T-helper 17 cell (primary cell): Measurements from ENCODE around the gene FRMD4A. TPM values are rescaled to one million over a fixed set of nuclear protein-coding genes. Genes with fewer than 3 reads are reported as not detected.

Source experiments
- ATAC-seq: fragments of 150-1000 bp; cut with Tn5 transposase; 2 replicates; pipeline ENCODE4 v1.10.0; 2021; ENCODE audit warnings: mild to moderate bottlenecking, moderate library complexity
- DNase-seq, 3 donors: peaks; one replicate each; pipeline versions ENCODE4 v3.0.0 to v3.0.0-alpha.2; 2020 to 2021
- H3K9me3 ChIP-seq: one replicate; pipeline ENCODE4 v1.7.0; 2013; ENCODE audit warnings: low read length, mild to moderate bottlenecking; ENCODE audit not compliant: control insufficient read depth, poor library complexity, severe bottlenecking
- H3K27ac Mint-ChIP-seq: one replicate; pipeline ENCODE4 v1.8.0; 2022; ENCODE audit warnings: mild to moderate bottlenecking, moderate library complexity, mixed read lengths
- H3K27me3 Mint-ChIP-seq: one replicate; pipeline ENCODE4 v1.8.0; 2022; ENCODE audit warnings: mixed read lengths
- H3K36me3 Mint-ChIP-seq: one replicate; pipeline ENCODE4 v1.8.0; 2022; ENCODE audit warnings: low read depth, mixed read lengths
- H3K4me1 Mint-ChIP-seq: one replicate; pipeline ENCODE4 v1.8.0; 2022; ENCODE audit warnings: mild to moderate bottlenecking, mixed read lengths
- H3K4me3 Mint-ChIP-seq: one replicate; pipeline ENCODE4 v1.8.0; 2022; ENCODE audit warnings: mild to moderate bottlenecking, moderate library complexity, mixed read lengths
- total RNA-seq, 4 donors: library from RNA in 2 of 4; stranded (reverse) in 2 of 4; gene quantifications; one replicate each; pipeline ENCODE4 v1.2.3 and lab custom pipeline; 2022 to 2026

FRMD4A gene
- total RNA-seq, 2 donors from 2014 or later, result 1.3 to 2.7 TPM

DNA sequence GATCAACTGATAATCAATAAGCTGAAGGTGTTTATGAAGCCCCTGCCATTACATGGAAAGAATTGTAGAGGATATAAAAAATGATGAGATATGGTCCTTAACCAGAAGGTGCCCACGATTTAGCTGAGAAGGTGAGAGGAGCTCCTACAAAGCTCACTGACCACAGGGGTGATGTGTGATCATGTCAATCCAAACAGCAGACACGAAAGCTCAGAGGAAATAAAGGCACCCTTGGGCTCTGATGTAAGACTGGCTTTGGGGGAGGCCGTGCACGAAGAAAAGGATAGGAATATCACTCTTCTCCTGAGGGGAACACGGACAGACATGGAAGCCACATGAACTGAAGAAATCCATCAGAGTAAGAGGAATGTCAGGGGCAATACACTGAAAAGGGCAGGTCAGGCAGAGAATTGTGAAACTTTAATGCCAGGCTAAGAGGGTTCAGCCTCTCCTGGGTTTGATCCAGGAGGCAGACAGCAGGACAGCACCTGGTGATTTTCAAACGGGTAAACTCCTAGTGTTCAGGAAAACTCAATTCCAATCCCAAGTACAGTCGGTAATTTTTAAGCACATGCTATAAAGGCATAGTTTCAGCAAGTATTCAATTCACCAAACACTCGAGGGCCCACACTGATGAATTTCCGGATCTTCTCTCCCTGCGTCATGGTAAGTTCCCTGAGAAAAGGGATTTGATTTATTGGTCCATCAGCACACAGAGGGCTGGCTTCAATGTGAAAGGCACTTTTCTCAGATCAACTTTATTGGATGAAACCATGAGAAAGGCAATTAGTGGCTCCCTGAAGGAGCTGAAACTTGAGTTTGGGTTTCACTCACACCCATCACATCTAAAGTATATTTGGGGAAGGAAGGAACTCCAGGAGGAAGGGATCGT lies 580.2 kb downstream of the FRMD4A start:
- Mint-ChIP-seq H3K27ac (no peak overlapping the region), H3K4me3 (no peak overlapping the region), H3K27me3 (peaks cover 16% of the 10 kb centered on the region), H3K4me1 (peaks cover 5% of the 10 kb centered on the region), H3K36me3 (peaks cover 2% of the 10 kb centered on the region)
- ATAC-seq (no peak), DNase-seq (no peak)
- H3K9me3 ChIP-seq, result no peaks in the 10 kb centered on the region

DNA sequence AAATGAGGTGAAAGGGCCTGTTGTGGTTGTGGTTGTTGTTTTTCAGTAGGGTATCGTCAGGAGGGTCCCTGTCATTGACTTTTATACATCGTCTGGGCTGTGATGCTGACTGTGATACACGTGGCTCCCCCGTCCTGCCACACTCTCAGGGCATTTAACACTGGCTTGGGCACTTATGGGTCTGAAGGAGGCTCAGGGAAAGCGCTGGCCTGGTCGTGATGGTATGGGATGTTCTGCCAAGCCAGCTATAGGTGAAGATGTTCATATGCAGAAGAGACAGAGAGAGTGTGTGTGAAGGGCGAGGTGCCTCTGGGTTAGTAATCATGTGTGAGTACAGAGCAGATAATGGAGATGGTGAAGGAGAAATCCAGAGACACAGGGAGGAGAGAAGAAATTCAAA lies 585.5 kb downstream of the FRMD4A start:
- H3K9me3 ChIP-seq, result no peaks in the 10 kb centered on the region
- Mint-ChIP-seq H3K27me3 (peaks cover 48% of the 10 kb centered on the region), H3K27ac (peak overlapping the region; percentile 22), H3K36me3 (peaks cover 8% of the 10 kb centered on the region), H3K4me1 (peaks cover 8% of the 10 kb centered on the region), H3K4me3 (no peak overlapping the region)
- DNase-seq (no peak), ATAC-seq (no peak)

DNA sequence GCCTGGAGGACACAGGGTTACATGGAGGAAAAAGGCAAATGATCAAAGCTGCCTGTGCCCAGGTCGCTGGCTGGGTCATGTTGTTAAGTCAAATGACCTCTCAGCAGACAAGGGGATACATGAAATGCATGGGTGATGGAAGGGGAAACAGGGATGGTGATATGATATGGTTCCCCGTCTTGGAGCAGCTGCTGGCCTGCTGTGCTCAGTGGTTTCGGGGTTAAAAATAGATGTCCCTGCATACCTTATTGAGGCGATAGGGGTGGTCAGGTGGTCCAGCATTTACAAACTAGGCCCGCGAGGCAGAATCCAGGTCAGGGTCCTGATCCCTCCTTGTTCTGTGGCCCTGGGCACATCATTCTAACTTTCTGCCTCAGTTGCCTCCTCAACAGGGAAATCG lies 586.8 kb downstream of the FRMD4A start:
- H3K27ac Mint-ChIP-seq, result no peak overlapping the region
- DNase-seq (no peak), ATAC-seq (no peak)
- H3K4me3 Mint-ChIP-seq, result no peak overlapping the region
- peaks cover 8% of the 10 kb centered on the region for H3K4me1 Mint-ChIP-seq
- peaks cover 6% of the 10 kb centered on the region for H3K36me3 Mint-ChIP-seq
- H3K27me3 Mint-ChIP-seq, result peaks cover 48% of the 10 kb centered on the region
- no peaks in the 10 kb centered on the region for H3K9me3 ChIP-seq

DNA sequence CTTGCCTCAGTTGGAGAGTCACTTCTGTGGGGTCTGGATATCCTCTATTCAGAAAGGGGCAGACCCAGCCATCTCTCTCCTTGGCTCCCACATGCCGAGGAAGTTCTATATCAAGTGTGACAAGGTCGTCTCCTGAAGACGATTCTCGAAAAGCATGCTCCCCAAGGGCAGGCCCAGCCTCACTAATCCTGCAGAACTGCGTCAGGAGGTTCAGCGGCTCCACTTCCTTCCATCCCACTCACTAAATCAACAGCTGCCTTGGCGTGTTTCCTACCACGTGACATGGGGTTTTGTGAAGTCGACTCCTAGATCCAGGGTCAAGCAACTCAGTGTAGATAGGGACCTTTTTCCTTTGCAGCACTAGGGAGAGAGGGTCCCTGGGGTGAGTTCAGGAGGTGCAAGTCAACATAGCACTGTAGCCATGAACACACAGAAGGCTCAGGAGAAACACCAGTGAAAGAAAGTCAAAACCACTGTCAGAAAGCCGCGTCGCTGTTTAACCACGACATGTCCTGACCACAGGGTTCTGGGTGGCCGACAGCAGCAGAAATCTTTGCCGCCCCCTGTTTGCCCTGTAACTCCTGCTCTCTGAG lies 587.5 kb downstream of the FRMD4A start:
- peaks cover 6% of the 10 kb centered on the region for H3K36me3 Mint-ChIP-seq
- H3K9me3 ChIP-seq, result no peaks in the 10 kb centered on the region
- H3K4me3 Mint-ChIP-seq, result no peak overlapping the region
- DNase-seq, result no peak
- H3K27me3 Mint-ChIP-seq, result peaks cover 50% of the 10 kb centered on the region
- no peak overlapping the region for H3K27ac Mint-ChIP-seq
- ATAC-seq, result no peak
- H3K4me1 Mint-ChIP-seq, result peaks cover 8% of the 10 kb centered on the region

DNA sequence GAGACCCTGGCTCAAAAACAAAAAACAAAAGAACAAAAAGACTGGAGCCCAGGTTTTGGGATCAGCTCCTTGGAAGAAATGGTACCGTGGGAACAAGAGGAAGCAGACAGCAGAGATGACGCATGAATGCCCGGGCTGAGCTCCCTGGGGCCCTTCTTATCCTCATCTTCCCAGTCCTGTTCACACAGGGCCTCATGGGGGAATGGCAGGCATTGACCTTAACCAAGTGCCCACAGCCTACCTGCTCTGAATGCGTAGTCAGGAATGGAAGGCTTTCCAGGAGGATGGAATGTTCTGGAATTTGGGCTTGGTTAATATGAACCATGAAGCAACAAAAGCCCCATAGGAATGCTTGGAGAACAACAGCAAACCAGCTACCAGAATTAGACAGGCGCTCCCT lies 589.3 kb downstream of the FRMD4A start:
- H3K36me3 Mint-ChIP-seq, result peaks cover 6% of the 10 kb centered on the region
- peaks cover 5% of the 10 kb centered on the region for H3K4me1 Mint-ChIP-seq
- H3K4me3 Mint-ChIP-seq, result no peak overlapping the region
- H3K27me3 Mint-ChIP-seq, result peaks cover 51% of the 10 kb centered on the region
- ATAC-seq (no peak), DNase-seq (no peak)
- no peaks in the 10 kb centered on the region for H3K9me3 ChIP-seq
- no peak overlapping the region for H3K27ac Mint-ChIP-seq

DNA sequence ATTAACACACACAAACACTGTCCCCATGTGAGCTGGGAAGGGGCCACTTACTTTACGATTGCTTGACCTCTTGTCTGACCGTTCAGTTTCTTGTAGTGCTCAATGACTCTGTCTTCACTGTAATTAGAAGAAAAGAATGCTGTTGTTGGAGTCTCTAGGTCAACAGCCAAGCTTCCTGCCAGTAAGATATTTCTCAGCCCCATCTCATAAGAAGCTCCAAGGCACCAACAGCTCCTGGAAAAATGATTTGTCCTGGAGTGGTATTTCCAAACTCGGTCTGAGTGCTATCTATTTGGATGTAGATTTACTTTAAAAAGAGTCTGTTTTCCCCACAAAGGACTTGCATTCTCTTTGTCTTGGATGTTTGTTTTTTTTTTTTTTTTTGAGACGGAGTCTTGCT lies 590.3 kb downstream of the FRMD4A start:
- Mint-ChIP-seq H3K36me3 (peaks cover 5% of the 10 kb centered on the region), H3K4me1 (peaks cover 6% of the 10 kb centered on the region), H3K27me3 (peaks cover 48% of the 10 kb centered on the region), H3K4me3 (no peak overlapping the region), H3K27ac (no peak overlapping the region)
- ATAC-seq, result no peak
- H3K9me3 ChIP-seq, result no peaks in the 10 kb centered on the region
- DNase-seq, result no peak

DNA sequence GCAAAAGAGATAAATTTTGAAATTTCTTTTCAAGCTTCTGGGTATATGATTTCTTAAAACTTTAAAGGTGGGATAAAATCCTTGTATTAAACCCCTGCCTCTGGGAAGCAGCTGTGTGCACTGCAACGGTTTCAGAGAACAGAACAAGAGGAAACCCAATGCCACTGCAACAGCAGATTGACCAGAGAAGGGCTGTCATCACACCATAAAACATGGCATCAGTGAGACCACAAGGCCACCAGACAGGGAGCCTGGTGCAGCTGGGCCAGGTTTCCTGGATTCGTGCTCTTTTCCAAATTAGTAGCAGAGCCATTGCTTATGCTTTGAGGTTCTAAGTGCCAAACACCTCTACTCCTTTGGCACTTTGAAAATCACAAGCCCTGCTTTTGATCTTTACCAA lies 591.5 kb downstream of the FRMD4A start:
- Mint-ChIP-seq H3K4me1 (peaks cover 6% of the 10 kb centered on the region), H3K4me3 (no peak overlapping the region), H3K27me3 (peaks cover 39% of the 10 kb centered on the region), H3K36me3 (peaks cover 5% of the 10 kb centered on the region), H3K27ac (no peak overlapping the region)
- no peak for ATAC-seq
- no peak for DNase-seq
- no peaks in the 10 kb centered on the region for H3K9me3 ChIP-seq

DNA sequence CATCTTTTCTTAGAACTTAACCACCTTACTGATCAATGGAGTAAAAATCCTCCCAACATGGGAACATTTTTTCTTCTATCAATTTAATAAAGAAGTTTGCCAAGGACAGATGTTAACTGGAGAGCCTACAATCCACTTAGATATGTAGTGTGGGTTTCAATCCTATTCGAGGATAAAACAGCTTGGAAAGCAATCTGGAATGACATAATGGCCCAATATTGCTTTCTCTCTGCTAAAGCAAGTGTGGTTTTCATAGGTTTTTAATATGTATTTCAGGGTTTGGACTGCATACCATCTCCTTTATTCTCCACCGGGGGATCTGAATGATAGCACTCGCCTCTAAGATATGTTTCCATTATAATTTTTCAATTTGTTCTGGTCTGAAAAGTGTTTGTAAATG lies 594.2 kb downstream of the FRMD4A start:
- H3K4me3 Mint-ChIP-seq, result no peak overlapping the region
- H3K36me3 Mint-ChIP-seq, result peaks cover 6% of the 10 kb centered on the region
- no peak for ATAC-seq
- H3K27ac Mint-ChIP-seq, result no peak overlapping the region
- no peaks in the 10 kb centered on the region for H3K9me3 ChIP-seq
- no peak for DNase-seq
- H3K4me1 Mint-ChIP-seq, result peaks cover 8% of the 10 kb centered on the region
- H3K27me3 Mint-ChIP-seq, result peaks cover 22% of the 10 kb centered on the region

DNA sequence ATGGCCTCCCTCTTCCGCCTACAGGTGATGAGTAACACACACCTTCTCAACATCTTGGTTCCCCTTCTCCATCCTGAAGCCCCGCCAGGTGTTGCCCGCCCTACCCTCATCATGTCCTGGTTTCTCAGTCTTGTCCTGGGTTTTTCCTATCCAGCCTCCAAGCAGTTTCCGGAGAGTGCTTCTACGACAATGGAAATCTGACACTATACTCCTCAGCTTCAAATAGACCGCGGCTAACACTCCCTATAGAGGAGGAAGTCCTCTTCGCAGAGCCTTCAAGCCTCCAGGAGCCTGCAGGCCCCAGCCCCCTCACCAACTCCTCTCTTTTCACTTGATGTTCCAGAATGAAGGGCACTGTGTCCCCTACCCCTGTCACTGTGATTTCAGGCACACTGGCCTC lies 596.6 kb downstream of the FRMD4A start:
- H3K9me3 ChIP-seq, result no peaks in the 10 kb centered on the region
- Mint-ChIP-seq H3K36me3 (peaks cover 6% of the 10 kb centered on the region), H3K4me3 (no peak overlapping the region), H3K27me3 (peaks cover 18% of the 10 kb centered on the region), H3K27ac (no peak overlapping the region), H3K4me1 (peaks cover 8% of the 10 kb centered on the region)
- DNase-seq (no peak), ATAC-seq (no peak)

DNA sequence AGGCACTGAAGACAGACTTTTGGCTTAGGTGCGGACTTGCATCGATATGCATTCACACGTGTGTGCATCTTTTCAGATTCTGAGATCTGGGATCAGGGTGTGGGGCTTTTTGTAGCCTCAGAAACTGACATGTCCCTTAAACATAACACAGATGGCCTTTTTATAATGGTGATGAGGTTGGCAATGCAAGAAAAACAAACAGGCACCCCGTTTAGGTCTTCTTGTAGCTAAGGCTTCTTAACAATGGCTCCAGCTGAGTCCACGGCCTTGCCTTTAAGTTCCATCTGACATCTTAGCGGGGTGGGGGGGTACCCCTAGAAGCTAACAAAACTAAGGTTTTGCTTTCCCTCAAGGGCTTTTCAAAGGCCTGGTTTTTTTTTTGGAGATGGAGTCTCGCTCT lies 597.7 kb downstream of the FRMD4A start:
- H3K27ac Mint-ChIP-seq, result no peak overlapping the region
- peaks cover 17% of the 10 kb centered on the region for H3K27me3 Mint-ChIP-seq
- ATAC-seq (no peak), DNase-seq (no peak)
- no peaks in the 10 kb centered on the region for H3K9me3 ChIP-seq
- H3K36me3 Mint-ChIP-seq, result peaks cover 6% of the 10 kb centered on the region
- H3K4me3 Mint-ChIP-seq, result no peak overlapping the region
- H3K4me1 Mint-ChIP-seq, result peaks cover 8% of the 10 kb centered on the region

DNA sequence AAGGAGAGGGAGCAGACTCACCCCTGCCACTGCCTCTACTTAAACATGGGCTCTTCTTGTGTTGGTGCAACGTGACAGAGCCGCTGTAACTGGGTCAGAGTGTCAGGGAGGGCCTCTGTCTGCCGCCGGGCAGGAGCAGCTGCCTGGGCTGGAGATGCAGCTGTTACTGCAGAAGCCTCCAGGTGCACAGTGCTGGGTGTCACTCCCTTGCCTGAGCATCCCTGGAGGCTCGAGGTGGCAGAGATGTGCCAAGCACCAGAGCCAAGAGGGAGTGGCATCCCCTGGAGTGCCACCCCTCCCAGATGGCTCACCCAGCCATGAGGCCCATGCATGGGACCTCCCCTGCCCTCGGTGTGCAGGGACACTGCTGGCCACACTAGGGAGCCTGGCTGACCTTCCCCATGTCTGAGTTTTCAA lies 598.3 kb downstream of the FRMD4A start:
- no peaks in the 10 kb centered on the region for H3K9me3 ChIP-seq
- no peak for DNase-seq
- ATAC-seq, result no peak
- Mint-ChIP-seq H3K36me3 (peaks cover 7% of the 10 kb centered on the region), H3K27ac (no peak overlapping the region), H3K4me1 (peaks cover 8% of the 10 kb centered on the region), H3K27me3 (peaks cover 20% of the 10 kb centered on the region), H3K4me3 (no peak overlapping the region)

DNA sequence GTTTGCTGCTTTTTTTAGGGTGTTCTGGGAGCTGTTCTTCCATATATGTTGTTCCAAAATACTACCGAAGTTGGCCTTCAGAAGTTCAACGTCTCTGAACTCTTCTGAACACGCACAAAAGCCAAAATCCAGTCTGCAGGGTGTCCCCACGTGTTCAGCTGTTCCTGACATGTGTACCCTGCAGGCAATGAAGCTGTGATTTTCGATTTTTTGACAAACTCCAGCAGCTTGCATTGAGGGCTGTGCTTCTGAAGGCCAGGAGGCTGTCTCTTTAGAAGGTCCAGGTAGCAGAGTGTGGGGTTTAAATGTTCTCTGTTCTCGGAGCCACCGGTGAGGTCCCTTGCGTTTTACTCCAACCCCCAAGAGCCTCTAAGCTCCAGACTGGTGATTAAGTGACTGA lies 598.9 kb downstream of the FRMD4A start:
- Mint-ChIP-seq H3K4me3 (no peak overlapping the region), H3K36me3 (peaks cover 8% of the 10 kb centered on the region), H3K27me3 (peaks cover 18% of the 10 kb centered on the region), H3K27ac (no peak overlapping the region), H3K4me1 (peaks cover 8% of the 10 kb centered on the region)
- DNase-seq (no peak), ATAC-seq (no peak)
- no peaks in the 10 kb centered on the region for H3K9me3 ChIP-seq

DNA sequence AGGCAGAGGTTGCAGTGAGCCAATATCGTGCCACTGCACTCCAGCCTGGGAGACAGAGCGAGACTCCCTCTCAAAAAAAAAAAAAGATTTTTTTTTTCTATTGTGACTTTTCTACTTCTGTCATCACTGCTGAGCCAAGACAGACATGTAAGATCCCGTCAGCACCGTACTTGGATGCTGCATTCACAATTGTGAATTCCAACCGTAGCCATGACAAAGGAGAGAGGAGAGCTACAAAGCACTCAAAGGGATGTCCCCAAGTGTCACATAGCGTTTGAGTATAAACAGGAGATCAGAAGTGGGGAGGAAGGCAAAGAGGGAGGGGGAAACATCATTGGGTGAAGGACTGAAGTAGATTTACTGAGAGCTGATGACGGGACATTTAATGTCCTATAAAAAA lies 599.8 kb downstream of the FRMD4A start:
- no peaks in the 10 kb centered on the region for H3K9me3 ChIP-seq
- Mint-ChIP-seq H3K27me3 (peaks cover 14% of the 10 kb centered on the region), H3K27ac (no peak overlapping the region), H3K36me3 (peaks cover 8% of the 10 kb centered on the region), H3K4me3 (no peak overlapping the region), H3K4me1 (peaks cover 7% of the 10 kb centered on the region)
- DNase-seq, result no peak
- ATAC-seq, result no peak

DNA sequence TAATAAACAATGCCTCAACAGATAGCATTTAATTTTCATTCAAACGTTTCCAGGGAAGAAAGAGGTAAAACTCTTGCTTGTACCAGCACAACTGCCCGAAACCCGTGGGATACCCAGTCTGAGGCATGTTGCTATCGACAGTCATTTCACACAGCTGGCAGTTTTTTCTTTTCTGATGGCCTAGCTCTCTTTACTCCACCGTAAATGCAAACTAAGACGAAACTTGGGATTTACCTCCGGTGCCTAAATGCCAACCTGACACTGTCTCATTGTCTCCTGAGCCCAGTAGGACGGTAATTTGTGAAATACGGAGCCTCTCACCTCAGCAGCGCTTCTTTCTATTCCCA lies 600.4 kb downstream of the FRMD4A start:
- H3K9me3 ChIP-seq, result no peaks in the 10 kb centered on the region
- Mint-ChIP-seq H3K27ac (no peak overlapping the region), H3K4me1 (peaks cover 5% of the 10 kb centered on the region), H3K4me3 (no peak overlapping the region), H3K27me3 (peaks cover 11% of the 10 kb centered on the region), H3K36me3 (peaks cover 8% of the 10 kb centered on the region)
- ATAC-seq (no peak), DNase-seq (no peak)
